HEK293 (cell line): ENCODE results near the gene ADAD1.

ENCODE experiments used
- ZNF274 ChIP-seq, 2 experiments: fragments of 200-500 bp in 1 of 2; fragments of 450-650 bp in 1 of 2; sonication (Bioruptor generic) in 1 of 2; formaldehyde crosslinking in 1 of 2; IDR thresholded peaks; 2 replicates each; pipeline versions ENCODE4 v1.5.1 to v1.6.1; 2014 to 2016; ENCODE audit warnings: borderline replicate concordance in 1 of 2, inconsistent platforms in 1 of 2, low read length in 1 of 2, missing biosample characterization in 1 of 2, missing genetic modification characterization in 1 of 2
- TF ChIP-seq, protein P1 (sequence below): fragments of 450-650 bp; formaldehyde crosslinking; IDR thresholded peaks from 2 replicates; pipeline ENCODE4 v1.5.1; 2016; ENCODE audit warnings: missing biosample characterization, missing genetic modification characterization

GRCh38 chr4:122456231-122457116 lies 77.7 kb downstream of the ADAD1 start, which contains the start of gene IL2:
- TF ChIP-seq ZNF274 (IDR thresholded peaks at IDR 0.05; ENCODE audit: low read length): no peak
- no peak for TF ChIP-seq ZNF274 (tag by site-specific recombination; IDR thresholded peaks at IDR 0.05; ENCODE audit: borderline replicate concordance)
- TF ChIP-seq, protein P1, sequence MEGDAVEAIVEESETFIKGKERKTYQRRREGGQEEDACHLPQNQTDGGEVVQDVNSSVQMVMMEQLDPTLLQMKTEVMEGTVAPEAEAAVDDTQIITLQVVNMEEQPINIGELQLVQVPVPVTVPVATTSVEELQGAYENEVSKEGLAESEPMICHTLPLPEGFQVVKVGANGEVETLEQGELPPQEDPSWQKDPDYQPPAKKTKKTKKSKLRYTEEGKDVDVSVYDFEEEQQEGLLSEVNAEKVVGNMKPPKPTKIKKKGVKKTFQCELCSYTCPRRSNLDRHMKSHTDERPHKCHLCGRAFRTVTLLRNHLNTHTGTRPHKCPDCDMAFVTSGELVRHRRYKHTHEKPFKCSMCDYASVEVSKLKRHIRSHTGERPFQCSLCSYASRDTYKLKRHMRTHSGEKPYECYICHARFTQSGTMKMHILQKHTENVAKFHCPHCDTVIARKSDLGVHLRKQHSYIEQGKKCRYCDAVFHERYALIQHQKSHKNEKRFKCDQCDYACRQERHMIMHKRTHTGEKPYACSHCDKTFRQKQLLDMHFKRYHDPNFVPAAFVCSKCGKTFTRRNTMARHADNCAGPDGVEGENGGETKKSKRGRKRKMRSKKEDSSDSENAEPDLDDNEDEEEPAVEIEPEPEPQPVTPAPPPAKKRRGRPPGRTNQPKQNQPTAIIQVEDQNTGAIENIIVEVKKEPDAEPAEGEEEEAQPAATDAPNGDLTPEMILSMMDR (tag by site-specific recombination): no peak
